ENCODE measurements around the gene TMEM89. TPM values are rescaled to one million over a fixed set of nuclear protein-coding genes. Genes with fewer than 3 reads are reported as not detected.

TMEM89 gene
- total RNA-seq, 2 donors from 2014 or later: 0.57 TPM; not detected in 1

GRCh38 chr3:48637305-48637704, 15.7 kb upstream of the TMEM89 start:
- DNase-seq: peak; percentile 62
- no peak overlapping the region for H3K27ac ChIP-seq (ENCODE audit: low read depth, low read length)

DNA sequence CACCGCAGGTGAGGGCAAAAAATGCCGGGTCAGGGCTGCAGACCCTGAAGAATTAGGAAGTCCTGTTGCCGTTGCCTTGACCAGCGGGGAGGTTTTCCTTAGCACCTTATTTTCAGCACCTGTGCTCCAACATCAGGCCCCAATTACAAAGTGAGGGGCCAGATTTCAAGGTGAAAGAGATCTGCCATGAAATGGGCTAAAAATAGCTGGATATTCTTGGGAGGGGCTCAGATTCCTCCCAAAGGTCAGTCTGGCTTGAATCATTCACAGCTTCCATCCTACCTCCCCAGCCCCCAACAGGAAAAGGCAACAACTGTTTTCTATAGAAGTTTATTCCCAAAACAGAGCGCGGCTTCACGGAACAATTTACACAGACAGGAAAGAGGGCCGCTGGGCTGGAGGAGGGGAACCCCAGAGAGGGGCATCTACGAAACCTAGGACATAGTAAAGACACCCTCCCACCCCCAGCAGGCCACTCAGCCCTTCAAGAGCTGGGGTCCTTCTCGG, 14.6 kb upstream of the TMEM89 start:
- peak overlapping the region; percentile 64 for H3K27ac ChIP-seq (ENCODE audit: low read depth, low read length)
- peaks cover 26% of the 10 kb centered on the region for H3K36me3 Mint-ChIP-seq (ENCODE audit: low read depth)
- peaks cover 21% of the 10 kb centered on the region for H3K4me1 Mint-ChIP-seq
- no peaks in the 10 kb centered on the region for H3K9me3 Mint-ChIP-seq
- H3K9ac ChIP-seq (ENCODE audit: extremely low read depth, low read length, poor library complexity, severe bottlenecking): peak overlapping the region; percentile 44
- peak overlapping the region; percentile 93 for H3K27ac Mint-ChIP-seq
- H3K4me3 ChIP-seq (ENCODE audit: low read length): peak overlapping the region; percentile 85
- H3K27me3 ChIP-seq (ENCODE audit: control insufficient read depth, insufficient read depth, low read length, poor library complexity, severe bottlenecking): no peaks in the 10 kb centered on the region
- peaks cover 20% of the 10 kb centered on the region for H3K36me3 ChIP-seq (ENCODE audit: control insufficient read depth, insufficient read depth, low read length)
- no peaks in the 10 kb centered on the region for H3K27me3 Mint-ChIP-seq (ENCODE audit: insufficient read depth)
- peaks cover 11% of the 10 kb centered on the region for H3K4me1 ChIP-seq (ENCODE audit: control insufficient read depth, insufficient read depth, low read length)
- peak; percentile 56 for DNase-seq
- H3K4me3 Mint-ChIP-seq: peak overlapping the region; percentile 70
- TF ChIP-seq, protein P1, sequence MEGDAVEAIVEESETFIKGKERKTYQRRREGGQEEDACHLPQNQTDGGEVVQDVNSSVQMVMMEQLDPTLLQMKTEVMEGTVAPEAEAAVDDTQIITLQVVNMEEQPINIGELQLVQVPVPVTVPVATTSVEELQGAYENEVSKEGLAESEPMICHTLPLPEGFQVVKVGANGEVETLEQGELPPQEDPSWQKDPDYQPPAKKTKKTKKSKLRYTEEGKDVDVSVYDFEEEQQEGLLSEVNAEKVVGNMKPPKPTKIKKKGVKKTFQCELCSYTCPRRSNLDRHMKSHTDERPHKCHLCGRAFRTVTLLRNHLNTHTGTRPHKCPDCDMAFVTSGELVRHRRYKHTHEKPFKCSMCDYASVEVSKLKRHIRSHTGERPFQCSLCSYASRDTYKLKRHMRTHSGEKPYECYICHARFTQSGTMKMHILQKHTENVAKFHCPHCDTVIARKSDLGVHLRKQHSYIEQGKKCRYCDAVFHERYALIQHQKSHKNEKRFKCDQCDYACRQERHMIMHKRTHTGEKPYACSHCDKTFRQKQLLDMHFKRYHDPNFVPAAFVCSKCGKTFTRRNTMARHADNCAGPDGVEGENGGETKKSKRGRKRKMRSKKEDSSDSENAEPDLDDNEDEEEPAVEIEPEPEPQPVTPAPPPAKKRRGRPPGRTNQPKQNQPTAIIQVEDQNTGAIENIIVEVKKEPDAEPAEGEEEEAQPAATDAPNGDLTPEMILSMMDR (conservative IDR thresholded peaks at IDR 0.05): no peak
- no peaks in the 10 kb centered on the region for H3K9me3 ChIP-seq (ENCODE audit: control insufficient read depth, low read length)
- 33% methylated on average over 10 of the region's 10 CpGs; no CpG with 5 or more reads in 1 of the 2 experiments for WGBS, 2 experiments (ENCODE audit: insufficient coverage in 1 of 2, insufficient read length in 1 of 2)

More at GRCh38 chr3:48637305-48637704, 15.7 kb upstream of the TMEM89 start:
- H3K27me3 Mint-ChIP-seq (ENCODE audit: insufficient read depth): no peaks in the 10 kb centered on the region
- Histone ChIP-seq H3K4me3 (ENCODE audit: low read length) (no peak overlapping the region), H3K4me1 (ENCODE audit: control insufficient read depth, insufficient read depth, low read length) (peaks cover 11% of the 10 kb centered on the region), H3K27me3 (ENCODE audit: control insufficient read depth, insufficient read depth, low read length, poor library complexity, severe bottlenecking) (no peaks in the 10 kb centered on the region), H3K9me3 (ENCODE audit: control insufficient read depth, low read length) (no peaks in the 10 kb centered on the region), H3K9ac (ENCODE audit: extremely low read depth, low read length, poor library complexity, severe bottlenecking) (no peak overlapping the region), H3K36me3 (ENCODE audit: control insufficient read depth, insufficient read depth, low read length) (peaks cover 23% of the 10 kb centered on the region)
- H3K27ac Mint-ChIP-seq: peak overlapping the region; percentile 86
- H3K4me1 Mint-ChIP-seq: peaks cover 21% of the 10 kb centered on the region
- TF ChIP-seq, protein P1 (conservative IDR thresholded peaks at IDR 0.05): no peak
- peak overlapping the region; percentile 70 for H3K4me3 Mint-ChIP-seq
- H3K36me3 Mint-ChIP-seq (ENCODE audit: low read depth): peaks cover 27% of the 10 kb centered on the region
- WGBS, 2 experiments (ENCODE audit: insufficient coverage in 1 of 2, insufficient read length in 1 of 2): 76 to 83% methylated on average over 1 to 6 of the region's 6 CpGs
- H3K9me3 Mint-ChIP-seq: no peaks in the 10 kb centered on the region

GRCh38 chr3:48635222-48636021, 13.9 kb upstream of the TMEM89 start, which contains the start of gene SLC26A6:
Gene SLC26A6 (minus strand): TSS chr3:48635461. CDS start chr3:48635393, 68 bp downstream.
- Histone ChIP-seq H3K4me1 (ENCODE audit: control insufficient read depth, insufficient read depth, low read length) (peaks cover 11% of the 10 kb centered on the region), H3K27ac (ENCODE audit: low read depth, low read length) (peak within 1 kb of the TSS; percentile 76), H3K4me3 (ENCODE audit: low read length) (peak within 1 kb of the TSS; percentile 85), H3K27me3 (ENCODE audit: control insufficient read depth, insufficient read depth, low read length, poor library complexity, severe bottlenecking) (no peaks in the 10 kb centered on the region), H3K9ac (ENCODE audit: extremely low read depth, low read length, poor library complexity, severe bottlenecking) (peak within 1 kb of the TSS; percentile 77), H3K36me3 (ENCODE audit: control insufficient read depth, insufficient read depth, low read length) (peaks cover 28% of the 10 kb centered on the region), H3K9me3 (ENCODE audit: control insufficient read depth, low read length) (no peaks in the 10 kb centered on the region)
- WGBS, 2 experiments (ENCODE audit: insufficient coverage in 1 of 2, insufficient read length in 1 of 2): 0 to 1% methylated on average over 25 to 68 of the region's 68 CpGs
- H3K4me3 Mint-ChIP-seq: peak within 1 kb of the TSS; percentile 70
- H3K4me1 Mint-ChIP-seq: peaks cover 21% of the 10 kb centered on the region
- no peaks in the 10 kb centered on the region for H3K27me3 Mint-ChIP-seq (ENCODE audit: insufficient read depth)
- peak within 1 kb of the TSS; percentile 93 for H3K27ac Mint-ChIP-seq
- TF ChIP-seq, protein P1 (conservative IDR thresholded peaks at IDR 0.05): peak; percentile 85
- peaks cover 33% of the 10 kb centered on the region for H3K36me3 Mint-ChIP-seq (ENCODE audit: low read depth)
- H3K9me3 Mint-ChIP-seq: no peaks in the 10 kb centered on the region
- DNase-seq: peak; percentile 99

All from endodermal cell (in vitro differentiated cells).